HUDEP-2 (cell line): ENCODE results near the gene NT5C2.
"Not testable (repeated sequence)": the region's sequence is repeated elsewhere in the genome, so short reads cannot be mapped to it uniquely, and the experiment has no call there.

Experiments
- DNase-seq, 76 experiments: peaks; one replicate each; lab custom pipeline; 2025; ENCODE audit not compliant: unreplicated experiment in 76 of 76; lab: John Stamatoyannopoulos, UW

Gene NT5C2

GRCh38 chr10:103203466-103203865 lies 10.4 kb upstream of the NT5C2 start:
- no peak for DNase-seq

GRCh38 chr10:103202319-103202718 lies 9.2 kb upstream of the NT5C2 start:
- DNase-seq = no peak

DNA sequence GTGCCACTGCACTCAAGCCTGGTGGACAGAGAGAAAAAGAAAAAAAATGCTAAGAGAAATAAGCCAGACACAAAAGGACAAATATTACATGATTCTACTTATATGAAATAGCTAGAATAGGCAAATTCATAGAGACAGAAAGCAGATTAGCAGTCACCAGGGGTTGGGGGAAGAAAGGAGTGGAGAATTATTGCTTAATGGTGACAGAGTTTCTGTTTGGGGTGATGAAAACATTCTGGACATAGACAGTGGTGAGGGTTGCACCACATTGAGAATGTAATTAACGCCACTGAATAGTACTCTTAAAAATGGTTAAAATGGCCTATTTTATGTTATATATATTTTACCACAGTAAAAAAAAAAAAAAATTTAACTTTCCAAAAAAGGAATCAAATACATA lies 6.4 kb upstream of the NT5C2 start:
- no peak for DNase-seq

- DNase-seq = no peak
These were observed 5.6 kb upstream of the NT5C2 start for GRCh38 chr10:103198648-103199047.

DNA sequence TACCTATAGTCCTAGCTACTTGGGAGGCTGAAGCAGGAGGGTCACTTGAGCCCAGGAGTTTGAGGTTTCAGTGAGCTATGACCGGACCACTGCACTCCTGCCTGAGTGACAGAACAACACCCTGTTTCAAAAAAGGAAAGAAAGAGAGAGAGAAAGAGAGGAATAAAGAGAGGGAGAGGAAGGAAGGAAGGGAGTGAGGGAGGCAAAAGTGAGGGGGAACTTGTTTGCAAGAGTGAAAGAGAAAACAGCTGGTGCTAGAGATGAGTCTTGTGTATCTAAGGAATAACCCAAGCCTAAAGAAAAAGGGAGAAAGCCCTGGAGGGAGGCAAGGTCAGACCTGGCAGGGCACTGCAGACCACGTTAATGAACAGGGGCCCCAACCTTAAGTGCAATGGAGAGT lies 4.8 kb upstream of the NT5C2 start:
- DNase-seq = no peak

GRCh38 chr10:103197174-103197573 lies 4.1 kb upstream of the NT5C2 start:
- DNase-seq = peak in 71 of 76 experiments; percentile 10 to 92 (median 74)

DNA sequence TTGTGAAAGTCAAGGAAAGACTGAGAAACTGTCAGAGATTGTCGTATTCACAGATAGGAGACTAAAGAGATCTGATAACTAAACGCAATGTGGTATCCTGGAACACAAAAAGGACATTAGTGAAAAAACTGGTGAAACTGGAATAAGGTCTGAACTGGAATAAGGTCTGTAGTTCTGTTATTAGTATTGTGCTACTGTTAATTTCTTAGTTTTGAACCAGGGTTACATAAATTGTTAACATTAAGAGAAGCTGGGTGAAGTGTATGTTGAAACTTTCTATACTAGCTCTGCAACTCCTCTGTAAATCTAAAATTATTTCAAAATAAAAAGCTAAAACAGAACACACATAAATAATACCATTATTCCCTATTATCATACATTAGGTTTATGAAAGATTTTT lies 3.4 kb upstream of the NT5C2 start:
- DNase-seq = no peak

- peak in 71 of 76 experiments; percentile 14 to 91 (median 69) for DNase-seq
These were observed 903 bp upstream of the NT5C2 start for GRCh38 chr10:103193820-103194529.

- DNase-seq = peak in 65 of 76 experiments; percentile 5 to 70 (median 47)
These were observed 493 bp downstream of the NT5C2 start for GRCh38 chr10:103192451-103193106.

GRCh38 chr10:103192089-103192450 lies 1.0 kb downstream of the NT5C2 start:
- DNase-seq = no peak

DNA sequence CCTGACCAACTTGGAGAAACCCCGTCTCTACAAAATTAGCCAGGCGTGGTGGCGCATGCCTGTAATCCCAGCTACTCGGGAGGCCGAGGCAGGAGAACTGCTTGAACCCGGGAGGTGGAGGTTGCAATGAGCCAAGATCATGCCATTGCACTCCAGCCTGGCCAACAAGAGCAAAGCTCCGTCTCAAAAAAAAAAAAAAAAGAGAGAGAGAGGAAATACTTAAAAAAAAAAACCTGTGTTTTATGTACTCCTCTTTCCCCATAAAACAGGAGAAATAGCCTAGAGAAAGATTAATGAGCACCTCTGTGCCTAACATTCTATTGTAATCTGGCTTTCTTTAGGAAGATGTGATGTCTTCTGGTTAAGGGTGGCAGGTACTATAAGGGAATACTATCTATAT lies 1.9 kb downstream of the NT5C2 start:
- not testable (repeated sequence) for DNase-seq

DNA sequence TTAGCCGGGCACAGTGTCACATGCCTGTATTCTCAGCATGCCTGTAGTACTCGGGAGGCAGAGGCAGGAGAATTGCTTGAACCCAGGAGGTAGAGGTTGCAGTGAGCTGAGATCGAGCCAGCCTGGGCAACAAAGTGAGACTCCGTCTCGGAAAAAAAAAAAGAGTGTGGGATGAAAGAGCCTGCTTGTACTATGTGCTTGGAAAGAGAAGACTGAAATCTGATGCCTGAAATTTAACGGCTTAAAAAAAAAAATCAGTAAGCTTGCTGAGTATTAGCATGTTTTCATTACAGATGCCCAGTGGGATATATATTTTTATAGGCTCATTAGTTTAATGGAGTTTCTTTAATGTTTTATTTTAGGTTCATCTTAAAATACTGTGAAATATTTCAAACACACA lies 4.2 kb downstream of the NT5C2 start:
- DNase-seq = no peak

GRCh38 chr10:103186128-103186527 lies 6.9 kb downstream of the NT5C2 start:
- DNase-seq = no peak

DNA sequence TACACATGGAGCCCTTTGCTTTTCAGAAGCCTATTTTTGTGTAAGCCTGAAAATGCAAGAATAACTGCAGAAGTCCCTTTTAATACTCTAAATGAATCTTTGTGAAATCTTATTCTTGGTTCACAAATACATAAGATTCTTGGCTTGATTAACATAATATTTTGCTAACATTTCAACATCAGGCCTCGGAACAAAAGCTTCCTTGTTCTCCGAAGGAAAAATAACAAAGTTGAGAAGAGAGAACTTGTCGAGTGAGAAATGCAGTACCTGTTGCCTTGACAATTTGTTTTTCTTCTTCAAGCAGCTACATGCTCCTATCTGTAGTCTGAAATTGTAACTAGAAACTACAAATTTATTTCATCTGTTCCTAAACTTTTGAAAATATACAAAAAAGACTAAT lies 8.5 kb downstream of the NT5C2 start:
- no peak for DNase-seq

GRCh38 chr10:103183991-103184451 lies 9.1 kb downstream of the NT5C2 start:
- DNase-seq = not testable (repeated sequence)

DNA sequence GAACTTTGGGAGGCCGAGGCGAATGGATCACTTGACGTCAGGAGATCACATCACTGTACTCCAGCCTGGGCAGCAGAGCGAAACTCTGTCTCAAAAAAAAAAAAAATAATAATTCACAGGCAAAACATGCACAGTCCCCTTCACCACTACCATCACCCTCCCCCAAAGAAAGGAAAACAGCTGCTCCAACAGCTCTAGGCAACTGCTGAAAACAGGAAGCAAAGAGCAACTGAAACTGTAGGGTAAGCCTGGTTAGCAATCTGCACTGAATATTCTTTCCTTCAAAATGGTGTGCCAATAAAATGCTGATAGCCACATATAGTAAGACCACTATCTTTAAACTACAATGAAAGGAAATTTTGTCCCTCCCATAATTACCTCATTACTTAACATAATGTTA lies 11.8 kb downstream of the NT5C2 start:
- DNase-seq = no peak

- DNase-seq = no peak
These were observed 12.6 kb downstream of the NT5C2 start for GRCh38 chr10:103180491-103180890.

DNA sequence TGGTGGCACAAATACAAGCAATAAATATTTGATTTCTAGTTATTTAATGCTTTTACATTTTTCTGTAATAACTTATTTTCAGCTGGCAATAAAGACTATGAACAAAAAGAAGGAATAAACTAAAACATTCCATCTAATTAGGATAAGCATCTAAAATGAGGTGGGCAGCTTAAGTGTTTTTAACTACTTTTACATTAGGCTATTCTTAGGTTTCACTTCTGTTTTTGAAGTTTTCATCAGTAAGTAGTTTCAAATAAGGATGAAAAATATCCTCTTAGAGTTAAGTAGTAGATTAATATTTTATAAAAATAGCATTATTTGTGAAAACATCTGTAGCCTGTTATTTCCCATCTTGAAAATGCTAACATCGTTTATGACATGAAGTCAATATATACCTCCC lies 15.9 kb downstream of the NT5C2 start:
- no peak for DNase-seq

- no peak for DNase-seq
These were observed 17.3 kb downstream of the NT5C2 start for GRCh38 chr10:103175580-103176285.

GRCh38 chr10:103174324-103174723 lies 18.7 kb downstream of the NT5C2 start:
- DNase-seq = not testable (repeated sequence)

DNA sequence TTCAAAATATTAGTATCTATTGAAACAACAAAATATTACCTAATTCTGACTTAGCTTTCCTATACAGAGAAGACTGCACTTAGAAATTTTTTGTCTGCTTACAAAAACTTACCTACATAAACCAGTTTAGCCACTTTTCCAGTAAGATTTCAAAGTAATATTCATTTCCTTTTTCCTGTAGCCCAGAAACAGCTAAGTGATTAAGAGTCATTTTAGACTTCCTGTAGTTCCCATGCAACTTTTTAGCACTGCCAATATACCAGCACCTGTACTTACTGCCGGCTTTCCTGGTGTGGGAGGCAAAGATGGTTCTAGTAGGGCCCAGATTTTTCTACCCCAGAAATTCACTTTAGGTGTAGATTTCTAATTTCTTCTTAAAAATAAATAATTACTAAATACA lies 21.8 kb downstream of the NT5C2 start:
- no peak for DNase-seq

DNA sequence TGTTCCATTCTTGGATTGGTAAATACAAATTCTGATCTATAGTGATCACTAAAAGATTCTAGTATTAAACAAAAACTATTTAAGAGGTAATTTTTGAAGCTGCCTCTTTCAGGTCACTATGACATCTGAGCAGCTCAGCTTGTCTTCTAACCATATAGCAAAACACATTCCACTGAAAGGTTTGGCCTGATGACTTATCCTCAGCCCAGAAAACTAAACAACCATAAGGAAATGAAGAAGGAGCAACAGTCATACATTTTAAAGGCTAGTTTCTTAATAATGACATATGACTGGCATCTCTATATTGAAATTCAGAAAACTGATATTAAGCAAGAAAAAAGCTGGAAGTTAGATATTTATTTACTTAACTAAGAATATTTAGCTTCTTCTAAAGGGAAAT lies 24.6 kb downstream of the NT5C2 start:
- DNase-seq = no peak
